Left lung (tissue), 10 donors: ENCODE data around the gene R3HCC1L. TPM values are rescaled to one million over a fixed set of nuclear protein-coding genes. Genes with fewer than 3 reads are reported as not detected.

Source experiments
- ATAC-seq: fragments of 200-7000 bp; cut with Tn5 transposase; one replicate; pipeline ENCODE4 v1.9.1; 2020; ENCODE audit warnings: moderate library complexity
- DNase-seq, 4 donors: peaks; one replicate each; pipeline ENCODE4 v3.0.0-alpha.2; 2013 to 2020
- H3K27ac ChIP-seq, 2 donors: fragments of 200-600 bp; sonication (generic) in 1 of 2; one replicate each; pipeline versions ENCODE4 v1.5.0 to v1.8.0; 2020 to 2021
- H3K27me3 ChIP-seq, 2 donors: fragments of 200-600 bp; sonication (generic) in 1 of 2; one replicate each; pipeline versions ENCODE4 v1.5.0 to v1.8.0; 2020 to 2021
- H3K36me3 ChIP-seq, 2 donors: fragments of 200-600 bp; sonication (generic) in 1 of 2; one replicate each; pipeline versions ENCODE4 v1.5.0 to v1.8.0; 2020 to 2021
- H3K4me1 ChIP-seq, 2 donors: fragments of 200-600 bp; one replicate each; pipeline ENCODE4 v1.8.0; 2021
- H3K4me3 ChIP-seq, 2 donors: fragments of 200-600 bp; sonication (generic) in 1 of 2; one replicate each; pipeline versions ENCODE4 v1.5.0 to v1.8.0; 2020 to 2021; ENCODE audit warnings: mild to moderate bottlenecking in 1 of 2
- H3K9me3 ChIP-seq, 2 donors: fragments of 200-600 bp; sonication (generic) in 1 of 2; one replicate each; pipeline versions ENCODE4 v1.5.0 to v1.8.0; 2020 to 2021
- CTCF ChIP-seq, 2 donors: fragments of 200-600 bp; sonication (generic) in 1 of 2; IDR thresholded peaks; one replicate each; pipeline versions ENCODE4 v1.5.0 to v1.8.0; 2021; ENCODE audit warnings: antibody characterized with exemption in 2 of 2
- intact Hi-C, 2 donors: fragments of 100-400 bp; cut with DNase I; formaldehyde crosslinking; loops; one replicate each; pipeline versions ENCODE4 v1.11.2 to v1.14.2; 2022
- polyA plus RNA-seq, 6 donors: library from polyadenylated mRNA; unstranded; fragments of 120-200 nt; gene quantifications; one replicate each; pipeline ENCODE4 v1.2.1, GENCODE V29; 2013; ENCODE audit not compliant: insufficient read length in 6 of 6
- total RNA-seq, 2 donors: library from RNA; stranded (reverse); fragmentation: NEBNext Ultra II Directional; extraction: Animal tissue kit (Norgen Biotek cat#: 25700); gene quantifications; one replicate each; pipeline ENCODE4 v1.2.1, GENCODE V29; 2021
- donor health status: DM: no; HTN: yes; CAD: no.
- donor health status: DM: no; HTN: no; CAD: no.

R3HCC1L gene
- total and polyA plus RNA-seq, 8 donors: 10.3 to 24.1 (median 18.5) TPM

GRCh38 chr10:98294270-98294627 lies 159.8 kb downstream of the R3HCC1L start:
- Histone ChIP-seq H3K4me1 (no peaks in the 10 kb centered on the region), H3K9me3 (no peaks in the 10 kb centered on the region), H3K27ac (no peak overlapping the region), H3K4me3 (no peak overlapping the region), H3K27me3 (no peaks in the 10 kb centered on the region), H3K36me3 (no peaks in the 10 kb centered on the region)
- intact Hi-C loops: no loop called here
- ATAC-seq (no peak), DNase-seq (no peak)
- TF ChIP-seq CTCF (IDR thresholded peaks at IDR 0.05): no peak

Other genes starting within 250 kb of the R3HCC1L start
- gene CRTAC1, start 104.0 kb upstream of the R3HCC1L start, total RNA-seq: 10 to 100 TPM; 12.9 to 44.0 TPM
- gene CRTAC1, start 104.0 kb upstream of the R3HCC1L start, polyA plus RNA-seq: 1 to 10 TPM; 2.5 to 8.6 (median 3.3) TPM
- gene LOXL4, start 133.5 kb downstream of the R3HCC1L start, total RNA-seq: 1 to 10 TPM; 2.5 to 5.4 TPM
- gene LOXL4, start 133.5 kb downstream of the R3HCC1L start, polyA plus RNA-seq: 1 to 10 TPM; 5.2 to 7.0 (median 5.7) TPM